GM18499 (cell line): Measurements from ENCODE around the gene ANXA2.
"Not testable (repeated sequence)": the region's sequence is repeated elsewhere in the genome, so short reads cannot be mapped to it uniquely, and the experiment has no call there.

Experiments
- ATAC-seq: cut with Tn5 transposase; IDR thresholded peaks from one replicate; pipeline ENCODE4 v1.9.1; 2021; ENCODE audit warnings: moderate number of reproducible peaks; ENCODE audit not compliant: insufficient read depth, unreplicated experiment

The ANXA2 gene

DNA sequence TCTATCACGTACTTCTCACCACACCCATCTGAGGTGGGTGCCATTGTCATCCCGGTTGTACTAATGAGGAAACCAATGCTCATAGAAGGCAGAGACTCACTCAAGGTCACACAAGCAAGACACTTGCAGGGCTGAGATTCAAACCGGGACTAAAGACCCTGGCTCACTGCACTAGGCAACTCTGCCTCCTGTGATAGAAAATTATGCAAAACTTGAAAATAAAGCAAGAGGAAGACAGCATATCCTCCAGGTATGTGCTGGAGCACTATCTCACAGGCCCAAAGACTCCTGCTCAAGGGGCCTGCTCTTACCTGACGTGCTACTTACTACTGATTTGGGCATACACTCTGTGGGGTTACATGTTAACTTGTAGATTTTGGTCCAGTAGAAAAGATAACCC is 25.6 kb downstream of the ANXA2 start:
- no peak for ATAC-seq

DNA sequence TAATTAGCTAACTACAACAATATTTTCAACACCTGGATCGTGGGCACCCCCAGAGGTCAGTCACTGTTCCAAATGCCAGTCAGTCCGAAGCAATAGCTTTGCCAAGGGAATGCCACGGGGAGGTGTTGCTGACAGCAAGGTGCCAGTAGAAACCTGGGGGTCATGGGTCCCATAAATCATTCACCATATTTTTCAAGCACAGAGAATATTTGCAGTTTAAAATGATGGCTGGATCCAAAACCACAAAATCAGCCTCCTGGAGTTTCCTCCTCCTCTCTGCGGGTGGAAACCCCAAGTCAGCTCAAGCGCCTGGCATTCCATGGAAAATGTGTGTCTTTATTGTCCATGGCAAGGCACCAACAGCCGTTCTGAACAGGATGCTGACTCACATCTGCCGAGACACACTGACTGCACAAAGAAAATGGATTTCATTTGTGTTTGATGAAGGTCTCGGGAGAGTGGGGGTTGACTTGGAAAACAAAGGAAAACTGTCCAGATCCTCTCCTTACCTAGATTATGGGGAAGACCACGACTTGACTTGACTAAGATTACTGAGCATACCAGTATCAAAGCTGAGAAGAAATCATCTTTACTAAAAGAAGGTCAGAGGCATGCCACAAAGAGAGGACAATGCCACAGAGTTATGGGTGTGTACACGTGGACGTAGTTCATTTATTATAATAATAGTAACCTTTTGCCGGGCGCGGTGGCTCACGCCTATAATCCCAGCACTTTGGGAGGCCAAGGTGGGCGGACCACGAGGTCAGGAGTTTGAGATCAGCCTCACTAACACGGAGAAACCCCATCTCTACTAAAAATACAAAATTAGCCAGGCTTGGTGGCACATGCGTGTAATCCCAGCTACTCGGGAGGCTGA is 26.4 kb downstream of the ANXA2 start:
- no peak for ATAC-seq

DNA sequence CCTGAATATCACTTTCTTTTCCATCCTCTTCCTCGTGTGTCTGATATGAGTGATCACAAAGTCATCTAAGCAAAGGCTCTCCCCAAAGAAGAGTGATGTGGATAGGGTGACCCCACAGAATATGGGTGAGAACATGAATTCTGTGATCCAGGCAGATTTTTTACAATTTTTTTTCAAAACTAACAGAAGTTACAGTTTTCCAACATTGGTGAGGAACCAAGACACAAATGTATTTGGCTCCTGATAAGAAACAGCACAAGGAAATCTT is 27.0 kb downstream of the ANXA2 start:
- no peak for ATAC-seq

DNA sequence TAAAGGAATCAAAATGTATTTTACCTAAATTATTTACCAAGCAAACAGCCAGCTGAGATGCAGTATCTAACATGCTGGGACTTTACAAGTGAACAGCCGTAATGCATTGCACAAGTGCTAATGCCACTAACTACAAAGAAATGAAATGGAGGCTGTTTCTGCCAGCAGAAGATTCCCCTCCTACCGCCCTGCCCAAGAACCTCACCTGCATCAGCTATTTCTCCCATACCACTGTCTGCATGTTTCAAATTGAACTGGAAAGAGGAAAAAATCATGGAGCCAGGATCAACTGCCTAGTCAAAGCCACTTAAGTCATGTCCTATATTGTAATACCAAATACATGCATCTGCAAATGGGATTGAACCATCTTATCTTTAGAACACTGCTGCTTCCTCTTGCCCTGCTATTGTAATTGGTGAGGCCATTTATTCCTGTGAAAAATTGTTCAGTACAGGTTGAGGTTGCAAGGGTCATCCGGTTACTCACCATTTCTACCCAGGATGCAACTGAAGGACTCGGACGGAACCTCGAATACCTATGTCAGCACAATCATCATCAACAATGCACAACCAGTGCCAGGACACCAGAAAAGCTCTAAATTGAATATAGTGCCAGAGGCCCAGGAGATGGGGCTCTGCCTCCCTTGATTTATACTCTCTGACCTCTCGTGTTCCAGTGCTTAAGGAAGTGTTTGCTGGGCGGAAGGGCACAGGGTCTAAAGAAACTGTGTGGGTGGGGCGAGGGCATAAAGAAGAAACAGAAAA is 27.5 kb downstream of the ANXA2 start:
- ATAC-seq: no peak

DNA sequence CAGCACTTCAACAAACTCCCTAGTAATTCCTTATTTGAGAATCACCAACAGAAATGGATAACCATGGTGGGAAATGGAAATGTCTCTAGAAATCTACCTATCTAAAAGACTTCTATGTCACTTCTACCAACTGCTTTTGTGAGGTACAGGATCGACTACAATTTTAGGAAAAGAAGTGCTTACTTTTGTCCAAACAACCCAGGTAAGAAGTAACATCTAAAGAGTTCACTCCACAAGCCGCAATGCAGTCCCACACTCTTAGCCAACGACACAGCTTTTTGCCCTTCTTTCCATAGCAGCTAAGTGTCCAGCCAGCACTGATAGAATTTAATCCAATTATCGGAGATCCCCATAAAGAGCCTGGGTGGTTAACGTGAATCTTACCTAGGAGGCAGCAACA is 28.1 kb downstream of the ANXA2 start:
- ATAC-seq: no peak

DNA sequence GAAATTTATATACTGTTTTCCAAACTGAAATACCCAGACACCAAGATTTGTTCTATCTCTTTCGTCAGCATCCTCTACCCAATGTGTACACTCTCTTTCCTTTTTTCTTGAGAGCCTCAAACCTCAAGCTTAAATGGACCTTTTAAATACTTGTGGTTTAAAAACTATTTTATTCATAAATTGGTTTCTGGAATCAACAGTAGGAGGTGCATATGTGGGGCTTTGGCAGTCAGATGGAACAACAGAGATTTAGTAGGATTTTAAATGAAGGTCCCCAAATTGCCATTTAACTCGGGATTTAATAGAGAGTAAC is 33.2 kb downstream of the ANXA2 start:
- no peak for ATAC-seq

DNA sequence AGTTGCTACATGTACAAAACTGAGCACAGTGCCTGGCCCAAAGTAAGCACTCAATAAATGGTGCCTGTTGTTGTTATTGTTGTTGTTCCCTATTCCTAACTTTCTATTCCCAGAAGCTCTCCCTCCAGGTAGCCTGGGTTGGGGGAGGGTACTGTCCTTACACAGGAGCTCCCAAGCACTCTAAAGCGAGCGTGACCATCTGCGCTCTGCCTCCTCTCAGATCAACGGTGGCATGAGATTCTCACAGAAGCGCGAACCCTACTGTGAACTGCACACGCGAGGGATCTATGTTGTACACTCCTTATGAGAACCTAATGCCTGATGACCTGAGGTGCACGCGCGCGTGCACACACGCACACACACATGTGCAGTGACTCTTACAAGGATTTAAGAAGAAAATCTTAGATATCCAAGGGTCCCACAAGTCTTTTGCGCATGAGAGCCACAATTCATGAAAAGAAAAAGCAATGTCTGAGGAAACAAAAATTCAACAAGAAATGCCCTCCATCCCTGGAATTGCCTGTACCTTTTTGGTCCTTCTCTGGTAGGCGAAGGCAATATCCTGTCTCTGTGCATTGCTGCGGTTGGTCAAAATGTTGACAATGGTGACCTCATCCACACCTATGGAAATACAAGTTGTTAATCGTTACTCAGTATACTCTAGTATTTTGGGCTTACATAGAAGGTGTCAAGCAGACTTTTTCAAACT is 33.7 kb downstream of the ANXA2 start:
- ATAC-seq: no peak

DNA sequence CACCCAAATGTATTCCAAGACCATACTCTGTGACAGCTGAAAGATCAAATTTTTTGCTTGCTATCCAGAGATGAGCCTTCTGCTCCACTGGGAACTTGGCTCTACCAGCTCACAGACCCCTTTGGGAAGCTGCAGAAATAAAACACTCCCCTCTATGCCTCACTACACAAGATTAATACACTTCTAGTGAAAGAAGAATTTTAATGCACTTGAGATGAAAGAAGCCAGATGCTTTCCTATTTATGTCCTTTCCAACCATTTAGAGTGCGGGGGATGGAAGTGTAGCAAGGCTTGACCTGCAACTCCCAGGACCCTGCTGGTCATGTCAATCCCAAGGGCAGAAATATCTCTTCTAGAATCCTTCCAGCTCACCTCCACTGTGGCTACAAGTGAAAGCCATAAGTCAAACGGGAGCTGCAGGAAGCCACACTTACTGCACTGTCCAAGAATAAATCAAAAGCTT is 34.7 kb downstream of the ANXA2 start:
- no peak for ATAC-seq

DNA sequence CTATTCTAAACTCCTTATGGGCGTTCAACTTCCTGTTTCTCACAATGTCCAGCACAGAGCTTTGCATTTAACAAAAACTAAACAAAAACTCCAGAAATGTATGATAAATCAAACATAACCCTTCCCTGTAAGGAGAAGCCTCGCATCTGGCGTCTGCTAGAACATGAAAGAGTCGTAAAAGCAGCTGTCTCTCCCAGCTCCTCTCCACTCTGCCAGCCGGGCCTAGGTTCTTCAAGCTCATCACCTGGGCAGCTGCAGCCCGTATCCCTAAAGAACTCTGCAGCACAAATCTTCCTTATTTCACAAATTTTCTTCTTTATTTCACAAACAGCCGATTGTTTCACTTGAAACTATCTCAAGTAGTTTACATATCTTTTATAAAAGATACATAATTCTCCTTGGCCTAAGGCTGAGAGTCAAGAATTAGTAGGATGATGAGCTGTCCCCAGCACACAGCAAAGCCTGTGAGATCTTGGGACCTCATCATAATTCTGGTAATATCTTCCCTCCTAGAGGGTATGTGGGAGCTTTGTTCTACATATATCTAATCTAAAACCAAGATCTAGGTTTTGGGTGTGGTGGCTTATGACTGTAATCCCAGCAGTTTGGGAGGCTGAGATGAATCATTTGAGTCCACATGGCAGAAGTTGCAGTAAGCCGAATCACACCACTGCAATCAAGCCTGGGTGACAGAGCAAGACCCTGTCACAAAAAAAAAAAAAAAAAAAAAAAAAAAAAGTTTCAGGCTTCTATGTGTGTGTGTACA is 35.3 kb downstream of the ANXA2 start:
- ATAC-seq: no peak

DNA sequence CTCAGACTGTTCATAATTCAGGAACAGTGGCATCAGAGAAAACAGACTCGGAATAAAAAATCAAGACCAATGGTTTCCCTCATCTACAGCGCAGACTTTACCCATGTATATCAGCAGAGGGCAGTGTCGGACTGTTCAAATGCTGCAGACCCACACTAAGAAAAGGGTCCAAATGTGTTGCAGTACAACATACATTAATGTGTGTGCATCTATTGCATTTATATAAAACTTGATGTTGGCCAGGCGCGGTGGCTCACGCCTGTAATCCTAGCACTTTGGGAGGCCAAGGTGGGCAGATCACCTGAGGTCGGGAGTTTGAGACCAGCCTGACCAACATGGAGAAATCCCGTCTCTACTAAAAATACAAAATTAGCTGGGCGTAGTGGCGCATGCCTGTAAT is 38.0 kb downstream of the ANXA2 start:
- ATAC-seq: not testable (repeated sequence)

DNA sequence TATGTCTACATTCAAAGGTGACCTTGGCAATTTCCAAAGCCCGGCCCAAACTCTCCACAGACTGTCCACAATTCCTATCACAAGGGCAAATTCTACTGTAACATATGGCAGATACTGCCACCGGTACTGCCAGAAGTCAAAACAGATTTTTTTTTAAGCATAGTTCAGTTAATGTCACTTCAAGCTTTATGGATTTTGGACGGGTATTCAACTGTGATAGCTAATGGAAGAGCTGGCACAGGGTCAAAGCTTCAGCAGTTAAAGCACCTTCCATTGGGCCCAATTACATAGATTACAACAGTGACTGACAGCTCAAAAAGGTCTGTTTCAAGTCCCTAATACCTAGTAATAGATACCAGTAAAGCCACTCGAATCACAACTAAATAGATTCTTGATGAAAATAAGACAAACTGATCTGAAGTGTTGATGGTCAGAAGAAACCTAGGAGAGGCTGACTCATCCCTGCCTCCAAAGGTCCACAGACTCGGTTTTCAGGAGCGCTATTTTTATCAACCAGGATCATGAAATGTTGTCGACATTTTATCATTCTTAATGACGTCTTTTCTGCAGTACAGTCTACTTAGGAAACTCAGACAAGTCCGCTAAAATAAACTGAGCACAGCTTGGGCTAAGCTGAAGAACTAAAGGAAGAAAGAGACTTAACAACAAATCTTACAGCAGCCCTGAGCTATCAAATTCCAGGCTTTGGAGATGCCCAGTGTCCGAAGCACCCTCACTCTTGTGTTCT is 38.7 kb downstream of the ANXA2 start:
- ATAC-seq: no peak

DNA sequence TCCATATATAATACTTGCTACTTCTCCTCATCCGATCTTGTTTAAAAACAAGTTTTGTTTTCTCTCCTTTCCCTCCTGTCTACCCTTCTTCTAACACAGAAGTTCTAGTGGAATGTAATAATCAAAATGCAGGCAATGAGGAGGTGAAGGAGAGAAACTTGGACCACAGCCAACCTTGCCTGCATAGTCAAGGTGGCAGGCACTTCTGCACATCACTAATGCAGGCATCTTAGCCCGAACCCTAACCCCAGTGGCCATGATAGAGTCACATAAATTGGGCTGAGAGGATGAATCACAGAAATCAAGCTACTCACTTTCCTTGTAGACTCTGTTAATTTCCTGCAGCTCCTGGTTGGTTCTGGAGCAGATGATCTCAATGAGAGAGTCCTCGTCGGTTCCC is 41.0 kb downstream of the ANXA2 start:
- ATAC-seq: no peak

DNA sequence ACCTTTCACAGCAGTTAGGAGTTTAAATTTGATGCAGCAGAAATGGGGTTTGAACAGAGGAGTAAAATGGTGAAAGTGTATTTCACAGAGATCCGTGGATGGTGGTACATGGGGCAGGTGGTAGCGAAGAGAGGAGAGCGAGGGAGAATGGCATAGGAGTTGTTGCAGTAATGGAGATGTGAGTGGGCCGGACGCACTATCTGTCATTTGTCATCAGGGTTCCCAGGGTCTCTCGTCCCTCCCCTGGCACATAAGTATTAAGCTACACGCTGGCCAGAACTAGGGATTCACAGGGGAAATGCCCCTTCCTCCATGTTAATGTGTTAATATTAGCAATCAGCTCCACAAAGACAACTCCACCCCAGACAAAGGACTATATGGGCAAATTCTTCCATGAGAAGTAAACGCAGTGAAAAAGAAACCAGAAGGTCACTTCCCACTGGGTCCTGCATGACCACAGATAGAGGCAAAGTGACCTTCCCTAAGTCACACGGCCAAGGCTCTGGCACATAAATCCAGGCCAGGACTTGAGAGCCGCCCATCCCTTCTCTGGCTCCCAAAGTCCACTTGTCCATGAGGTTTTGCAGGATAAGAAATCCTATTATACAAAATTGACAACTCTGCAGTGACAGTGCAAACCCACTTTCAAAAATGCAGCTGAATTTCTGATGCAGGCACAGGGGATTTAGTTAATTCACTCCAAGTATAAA is 42.5 kb downstream of the ANXA2 start:
- no peak for ATAC-seq

DNA sequence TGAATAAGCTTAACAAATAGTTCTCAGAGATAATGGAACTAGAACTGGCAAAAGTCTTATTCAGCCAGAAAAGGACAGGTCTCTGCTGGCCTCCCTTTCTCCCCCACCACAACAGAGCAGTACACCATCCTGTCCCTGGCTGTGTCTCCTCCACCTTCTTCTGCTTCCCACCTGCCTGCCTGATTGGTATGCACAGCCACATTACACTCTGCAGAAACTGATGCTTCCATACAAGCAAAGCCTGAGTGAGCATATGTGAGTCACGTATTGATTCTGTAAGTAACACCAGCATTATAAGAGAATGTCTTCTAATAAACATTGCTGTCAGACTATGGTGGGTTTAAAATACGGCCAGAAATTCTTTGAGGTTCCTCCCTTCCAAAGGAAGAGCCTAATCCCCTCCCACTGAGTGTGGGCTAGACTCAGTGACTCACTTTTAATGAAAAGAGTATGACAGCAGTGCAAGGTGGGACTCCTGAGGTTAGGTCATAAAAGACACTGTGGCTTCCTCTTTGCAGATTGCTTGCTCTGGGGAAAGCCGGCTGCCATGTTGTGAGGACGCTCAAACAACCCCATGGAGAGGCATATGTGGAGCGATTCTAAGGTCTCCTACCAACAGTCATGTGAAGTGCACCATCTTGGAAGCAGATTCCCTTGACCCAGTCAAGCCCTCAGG is 44.4 kb downstream of the ANXA2 start:
- no peak for ATAC-seq

DNA sequence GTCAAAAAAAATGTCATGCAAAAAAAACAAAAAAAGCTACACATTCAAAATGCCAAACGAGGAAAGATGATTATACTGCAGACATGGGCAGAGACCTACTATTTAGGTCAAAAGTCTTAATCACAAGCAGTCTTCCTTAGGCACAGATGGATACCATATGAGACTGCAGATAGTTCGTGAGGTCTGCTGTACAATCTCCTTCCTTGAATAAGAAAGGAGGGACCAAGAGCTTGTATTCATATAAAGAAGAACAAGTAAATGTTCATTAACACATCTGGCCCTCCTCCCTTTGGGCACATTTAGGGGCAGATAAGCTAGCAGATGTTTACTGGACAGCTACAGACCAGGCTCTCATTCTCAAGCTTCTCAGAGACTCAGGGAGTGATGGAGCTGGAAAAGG is 45.3 kb downstream of the ANXA2 start:
- ATAC-seq: no peak

DNA sequence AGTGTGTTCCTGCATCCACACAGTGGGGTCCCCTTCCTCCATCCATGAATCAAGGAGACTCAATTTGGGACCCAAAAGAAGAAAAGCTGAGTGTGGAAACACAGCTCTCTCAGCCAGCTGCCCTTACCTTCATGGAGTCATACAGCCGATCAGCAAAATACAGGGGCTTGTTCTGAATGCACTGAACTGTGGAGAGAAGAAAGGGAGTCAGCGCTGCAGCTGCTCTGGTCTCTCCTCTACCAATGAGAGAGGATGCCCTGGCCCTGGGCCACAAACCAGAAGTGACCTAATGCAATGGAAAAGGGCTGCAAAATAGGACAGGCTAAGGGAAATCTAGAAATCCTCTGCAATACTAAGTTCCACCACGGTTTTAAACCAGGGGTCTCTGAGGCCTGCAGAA is 46.7 kb downstream of the ANXA2 start:
- ATAC-seq: no peak

DNA sequence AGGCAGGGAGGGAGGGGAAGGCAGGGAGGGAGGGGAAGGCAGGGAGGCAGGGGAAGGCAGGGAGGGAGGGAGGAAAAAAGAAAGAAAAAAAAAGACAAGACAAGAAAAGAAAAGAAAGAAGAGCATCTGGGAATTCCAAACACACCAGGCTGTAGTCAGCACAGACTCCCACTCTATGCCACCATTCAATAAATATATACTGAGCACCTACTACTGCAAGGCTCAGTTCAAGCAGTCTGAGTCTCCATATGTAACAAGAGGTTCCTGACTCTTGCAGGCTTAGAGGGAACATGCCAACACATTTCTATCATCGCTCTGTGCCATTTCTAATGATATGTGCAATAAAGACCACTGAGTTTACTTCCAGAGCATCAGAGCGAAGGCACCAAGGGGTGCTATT is 47.7 kb downstream of the ANXA2 start:
- no peak for ATAC-seq

DNA sequence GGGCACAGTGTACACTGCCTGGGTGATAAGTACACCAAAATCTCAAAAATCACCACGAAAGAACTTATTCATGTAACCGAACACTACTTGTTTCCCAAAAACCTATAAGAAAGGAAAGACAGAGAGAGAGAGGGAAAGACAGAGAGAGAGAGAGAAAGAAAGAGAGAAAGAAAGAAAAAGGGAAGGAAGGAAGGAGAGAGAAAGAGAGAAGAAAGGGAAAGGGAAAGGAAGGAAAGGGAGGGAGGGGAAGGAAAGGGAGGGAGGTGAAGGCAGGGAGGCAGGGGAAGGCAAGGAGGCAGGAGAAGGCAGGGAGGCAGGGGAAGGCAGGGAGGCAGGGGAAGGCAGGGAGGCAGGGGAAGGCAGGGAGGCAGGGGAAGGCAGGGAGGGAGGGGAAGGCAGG is 48.2 kb downstream of the ANXA2 start:
- no peak for ATAC-seq

DNA sequence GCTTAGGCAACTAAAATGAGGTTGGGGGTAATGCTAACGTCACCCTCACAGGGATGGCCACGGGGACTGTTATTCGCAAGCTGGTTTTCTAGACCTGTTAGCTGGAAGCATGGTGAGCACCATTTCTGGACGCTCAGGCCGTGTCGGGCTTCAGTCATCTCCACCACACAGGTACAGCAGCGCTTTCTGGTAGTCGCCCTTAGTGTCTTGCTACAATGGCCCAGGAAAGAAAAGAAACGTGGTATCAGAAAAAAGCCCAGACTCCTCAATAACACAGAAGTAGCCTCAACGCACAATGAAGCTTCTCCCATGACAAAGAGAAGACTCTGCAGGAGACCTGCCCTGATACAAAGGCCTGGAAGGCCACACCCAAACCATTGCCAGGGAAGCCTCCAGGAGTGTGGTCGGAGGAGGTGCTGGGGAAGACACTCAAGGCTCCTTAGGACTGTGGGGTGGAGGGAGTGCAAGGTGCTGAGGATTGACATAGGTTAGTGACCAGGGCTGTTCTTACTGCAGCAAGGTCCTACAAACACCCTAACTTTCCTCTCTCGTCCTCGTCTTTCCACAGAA is 50.2 kb downstream of the ANXA2 start:
- ATAC-seq: no peak
